A549 (cell line): ENCODE data around the gene SERPINB12.

Experiments used
- HMGXB4 ChIP-seq: fragments of 250-450 bp; sonication (Bioruptor Pico); IDR thresholded peaks from 2 replicates; pipeline ENCODE4 v1.5.0; 2021; ENCODE audit warnings: mild to moderate bottlenecking, moderate library complexity, borderline replicate concordance
- POLR2A ChIP-seq: IDR thresholded peaks from 2 replicates; pipeline ENCODE4 v1.6.1; 2012; ENCODE audit warnings: mild to moderate bottlenecking, low read length

- TF ChIP-seq HMGXB4 (CRISPR knock-in tag) = no peak
- no peak for TF ChIP-seq POLR2A
Observed at GRCh38 chr18:63492851-63493250, 49.3 kb upstream of the SERPINB12 start.
